T-helper 1 cell treated with Interleukin-12 subunit alpha and Interleukin-12 subunit beta and Interleukin-4 antibody, amounts not matched to agents 30 ng/mL and 1 ng/mL, for 36 hours (primary cell): Measurements from ENCODE around the gene WHAMM. TPM values are rescaled to one million over a fixed set of nuclear protein-coding genes. Genes with fewer than 3 reads are reported as not detected.
"Not testable (repeated sequence)": the region's sequence is repeated elsewhere in the genome, so short reads cannot be mapped to it uniquely, and the experiment has no call there.

ENCODE experiments used
- intact Hi-C: fragments of 100-400 bp; cut with micrococcal nuclease; formaldehyde crosslinking; loops from one replicate; pipeline ENCODE4 v1.15.1; 2024
- total RNA-seq: library from RNA; stranded (reverse); gene quantifications from 2 replicates; pipeline ENCODE4 v1.2.3, GENCODE V29; 2022

Gene WHAMM
- total RNA-seq, 1 donor from 2014 or later: 13.4 TPM

GRCh38 chr15:82803793-82804574 lies 5.4 kb upstream of the WHAMM start:
- intact Hi-C loops: no loop called here

GRCh38 chr15:82804575-82804949 lies 4.9 kb upstream of the WHAMM start:
- intact Hi-C loops: no loop called here

GRCh38 chr15:82805994-82806406 lies 3.4 kb upstream of the WHAMM start, which contains the start of gene FSD2:
Gene FSD2, minus strand, starts transcription at chr15:82806069. Its CDS starts 18,679 bp downstream, at chr15:82787390.
- intact Hi-C loops: no loop called here

DNA sequence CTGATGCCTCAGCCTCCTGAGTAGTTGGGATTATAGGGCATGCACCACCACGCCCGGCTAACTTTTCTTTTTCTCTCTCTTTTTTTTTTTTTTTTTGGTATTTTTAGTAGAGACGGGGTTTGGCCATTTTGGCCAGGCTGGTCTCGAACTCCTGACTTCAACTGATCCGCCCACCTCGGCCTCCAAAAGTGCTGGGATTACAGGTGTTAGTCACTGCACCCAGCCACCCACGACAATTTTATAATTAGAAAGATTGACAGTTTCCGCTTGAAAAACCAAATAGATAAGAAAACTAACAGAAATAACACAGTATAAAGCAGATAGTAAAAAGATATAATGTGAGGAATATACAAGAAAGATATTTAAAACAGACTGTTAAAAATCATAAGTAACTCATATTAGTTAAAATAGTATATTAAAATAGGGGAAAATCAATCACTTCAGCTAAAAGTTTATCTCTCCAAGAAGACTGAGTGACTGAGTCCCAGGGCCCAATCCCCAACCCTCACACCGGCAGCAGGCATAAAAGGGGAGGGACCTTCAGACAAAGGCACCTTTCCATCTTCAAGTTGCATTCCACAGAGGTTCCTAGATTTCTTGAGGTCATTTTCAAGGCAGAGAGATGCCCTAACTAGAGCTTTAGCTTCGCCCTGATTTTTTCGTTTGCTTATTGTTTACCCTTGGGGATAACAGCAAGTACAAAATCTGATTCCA lies 1.4 kb upstream of the WHAMM start:
- intact Hi-C loops: loop anchor here (2.0 kb wide), 2 partner anchors 127 to 399 kb away; partner anchors contain the start of gene HDGFL3

GRCh38 chr15:82808634-82809041 lies 790 bp upstream of the WHAMM start:
- intact Hi-C loops: loop anchor here (1.0 to 2.0 kb wide), 5 partner anchors 58 to 398 kb away; partner anchors contain the start of genes AP3B2, HDGFL3 and RAMAC

DNA sequence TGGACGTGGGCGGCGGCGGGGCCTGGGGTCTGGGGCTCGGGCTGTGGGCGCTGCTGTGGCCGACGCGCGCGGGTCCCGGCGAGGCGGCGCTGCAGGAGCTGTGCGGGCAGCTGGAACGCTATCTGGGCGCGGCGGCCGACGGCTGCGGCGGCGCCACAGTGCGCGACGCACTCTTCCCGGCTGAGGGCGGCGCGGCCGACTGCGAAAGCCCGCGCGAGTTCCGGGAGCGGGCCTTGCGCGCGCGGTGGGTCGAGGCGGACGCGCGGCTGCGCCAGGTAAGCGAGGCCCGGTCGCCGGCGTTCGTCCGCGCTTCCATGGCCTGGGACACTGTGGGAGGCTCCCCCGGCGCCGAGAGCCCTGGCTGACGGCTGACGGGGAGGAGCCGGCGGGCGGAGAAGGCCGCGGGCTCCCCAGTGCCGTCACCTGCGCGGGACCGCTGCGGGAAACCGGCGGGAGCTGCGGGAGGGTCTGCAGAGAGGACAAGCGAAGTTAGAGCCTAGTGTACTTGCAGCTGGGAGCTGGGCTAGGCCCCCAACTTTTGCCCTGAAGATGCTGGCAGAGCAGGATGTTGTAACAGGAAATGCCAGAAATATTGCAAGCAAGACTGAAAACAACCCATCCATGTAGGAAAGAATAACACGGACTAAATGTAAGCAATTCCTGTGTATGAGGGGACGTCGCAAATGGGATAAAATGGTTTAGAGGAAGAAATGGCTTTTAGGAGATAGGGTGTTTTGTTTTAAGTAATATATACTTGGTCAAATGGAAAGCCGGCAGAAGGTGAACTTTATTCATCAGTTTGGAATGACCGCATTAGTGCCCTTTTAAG lies 847 bp downstream of the WHAMM start:
- intact Hi-C loops: loop anchor here (2.0 to 5.0 kb wide), 3 partner anchors 257 to 1117 kb away; partner anchors contain the start of genes BTBD1, EFL1 and SAXO2

- intact Hi-C loops: loop anchor here (1.0 to 5.0 kb wide), 7 partner anchors 21 to 1116 kb away; partner anchors contain the start of genes BTBD1, EFL1, RPS17 and SAXO2
These were observed 1.5 kb downstream of the WHAMM start for GRCh38 chr15:82810890-82811426.

DNA sequence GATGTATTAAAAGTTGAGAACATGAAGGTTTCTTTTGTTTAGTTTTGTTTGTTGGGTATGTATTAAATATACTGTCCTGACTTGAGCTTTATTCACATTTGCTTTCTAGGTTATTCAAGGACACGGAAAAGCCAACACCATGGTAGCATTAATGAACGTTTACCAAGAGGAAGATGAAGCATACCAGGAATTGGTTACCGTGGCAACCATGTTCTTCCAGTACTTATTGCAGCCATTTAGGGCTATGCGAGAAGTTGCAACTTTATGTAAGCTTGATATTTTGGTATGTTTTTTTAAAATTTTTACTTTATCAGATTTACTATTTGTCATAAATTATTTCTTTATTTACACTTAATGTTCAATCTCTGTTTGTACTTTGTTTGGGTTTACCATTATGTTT lies 3.6 kb downstream of the WHAMM start:
- intact Hi-C loops: loop anchor here (5.0 kb wide), 1 partner anchor 1114 kb away; no protein-coding TSS in a partner anchor

DNA sequence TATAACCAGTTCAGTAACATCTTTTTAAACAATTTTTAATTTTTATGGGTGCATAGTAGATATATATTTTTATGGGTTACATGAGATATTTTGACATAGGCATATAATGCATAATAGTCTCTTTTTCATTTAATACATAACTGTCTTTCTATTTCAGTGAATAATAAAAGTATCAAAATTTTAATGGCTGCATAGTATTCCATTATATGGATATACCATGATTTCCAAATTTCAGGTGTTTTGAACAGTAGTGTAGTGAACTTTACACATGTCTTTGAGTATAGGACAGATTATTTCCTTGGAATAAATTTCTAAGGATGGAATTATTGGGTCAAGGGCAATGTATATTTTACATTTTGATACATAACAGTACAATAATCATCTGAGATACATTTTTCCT lies 10.7 kb downstream of the WHAMM start:
- intact Hi-C loops: no loop called here

DNA sequence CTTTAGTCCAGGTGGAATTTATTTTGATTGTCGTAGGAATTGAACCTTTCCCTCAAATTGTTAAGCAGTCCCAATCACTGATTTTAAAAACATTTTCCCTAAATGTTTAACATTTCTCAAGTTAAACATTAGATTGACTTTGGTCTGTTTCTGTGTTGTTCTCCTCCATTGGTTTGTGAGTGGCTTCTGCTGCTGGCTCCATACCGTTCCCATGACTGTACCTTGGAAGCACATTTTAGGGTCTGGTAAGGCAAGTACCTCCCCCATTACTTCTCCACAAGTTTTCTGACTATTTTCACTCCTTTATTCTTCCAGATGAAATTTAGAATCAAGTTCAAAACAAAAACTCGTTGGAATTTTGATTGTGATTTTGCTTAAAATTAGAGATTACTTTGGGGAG lies 12.0 kb downstream of the WHAMM start:
- intact Hi-C loops: not testable (repeated sequence)

DNA sequence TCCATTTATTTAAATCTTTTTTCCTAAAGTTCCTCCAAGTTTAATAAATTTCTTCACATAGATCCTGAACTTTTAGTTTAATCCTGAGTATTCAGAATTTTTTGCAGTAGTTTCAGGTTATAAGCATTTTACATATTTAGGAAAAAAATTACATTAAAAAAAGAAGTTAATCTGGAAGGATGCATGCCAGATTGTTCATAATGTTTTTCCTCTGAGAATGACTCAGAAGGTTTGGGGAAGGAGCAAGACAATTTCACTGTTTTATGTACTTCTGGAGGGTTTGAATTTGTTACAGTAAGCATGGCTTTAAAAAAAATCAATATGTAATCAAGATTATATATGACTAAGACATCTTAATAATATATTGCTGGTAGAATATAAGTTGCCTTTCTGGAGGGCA lies 12.4 kb downstream of the WHAMM start:
- intact Hi-C loops: not testable (repeated sequence)

DNA sequence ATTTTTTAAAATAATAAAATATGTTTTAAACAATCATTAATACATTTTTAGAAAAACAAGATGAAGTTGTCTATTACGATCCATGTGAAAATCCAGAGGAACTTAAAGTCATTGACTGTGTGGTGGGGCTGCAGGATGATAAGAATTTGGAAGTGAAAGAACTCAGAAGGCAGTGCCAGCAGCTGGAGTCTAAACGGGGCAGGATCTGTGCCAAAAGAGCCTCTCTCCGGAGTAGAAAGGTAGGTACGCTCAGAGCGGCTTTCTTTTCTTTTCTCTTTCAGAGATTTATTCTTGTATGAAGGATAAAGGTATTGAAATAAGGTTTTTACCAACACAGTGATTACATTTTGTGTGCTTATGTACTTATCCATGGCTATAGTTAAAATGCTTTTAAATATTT lies 13.6 kb downstream of the WHAMM start:
- intact Hi-C loops: no loop called here

DNA sequence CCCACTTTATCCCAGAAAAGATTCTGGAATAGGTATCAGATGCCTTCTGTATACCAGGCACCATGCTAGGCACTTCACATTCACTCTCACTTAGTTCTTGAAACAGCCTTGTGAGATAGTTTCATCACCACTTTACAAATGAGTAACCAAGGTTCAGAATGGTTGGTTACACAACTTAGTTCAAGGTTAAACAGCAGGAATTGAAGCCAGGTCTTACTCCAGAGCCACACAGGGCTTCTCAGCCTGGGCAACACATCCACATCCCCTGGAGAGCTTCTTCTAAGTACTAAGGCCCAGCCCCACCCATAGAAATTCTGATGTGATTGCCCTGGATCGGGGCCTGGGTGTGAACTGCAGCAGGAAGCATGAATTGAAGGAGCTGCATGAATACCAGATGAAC lies 18.6 kb downstream of the WHAMM start:
- intact Hi-C loops: no loop called here

DNA sequence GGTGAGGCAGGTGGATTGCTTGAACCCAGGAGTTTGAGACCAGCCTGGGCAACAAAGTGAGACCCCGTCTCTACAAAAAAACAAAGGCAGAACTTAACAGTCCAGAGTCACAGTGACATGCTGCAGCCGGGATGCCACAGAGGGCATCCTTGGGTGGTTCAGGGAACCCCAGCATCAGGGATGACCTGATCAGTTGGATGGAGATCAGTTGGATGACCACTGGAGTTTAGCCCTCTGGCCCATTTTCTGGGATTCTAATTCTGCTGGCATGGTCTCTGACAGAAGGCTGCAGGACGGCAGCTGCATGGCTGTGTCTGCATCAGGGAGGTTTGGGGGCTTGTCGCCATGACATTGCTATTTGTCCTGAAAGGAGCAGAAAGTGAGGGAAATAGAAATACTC lies 19.8 kb downstream of the WHAMM start:
- intact Hi-C loops: no loop called here

DNA sequence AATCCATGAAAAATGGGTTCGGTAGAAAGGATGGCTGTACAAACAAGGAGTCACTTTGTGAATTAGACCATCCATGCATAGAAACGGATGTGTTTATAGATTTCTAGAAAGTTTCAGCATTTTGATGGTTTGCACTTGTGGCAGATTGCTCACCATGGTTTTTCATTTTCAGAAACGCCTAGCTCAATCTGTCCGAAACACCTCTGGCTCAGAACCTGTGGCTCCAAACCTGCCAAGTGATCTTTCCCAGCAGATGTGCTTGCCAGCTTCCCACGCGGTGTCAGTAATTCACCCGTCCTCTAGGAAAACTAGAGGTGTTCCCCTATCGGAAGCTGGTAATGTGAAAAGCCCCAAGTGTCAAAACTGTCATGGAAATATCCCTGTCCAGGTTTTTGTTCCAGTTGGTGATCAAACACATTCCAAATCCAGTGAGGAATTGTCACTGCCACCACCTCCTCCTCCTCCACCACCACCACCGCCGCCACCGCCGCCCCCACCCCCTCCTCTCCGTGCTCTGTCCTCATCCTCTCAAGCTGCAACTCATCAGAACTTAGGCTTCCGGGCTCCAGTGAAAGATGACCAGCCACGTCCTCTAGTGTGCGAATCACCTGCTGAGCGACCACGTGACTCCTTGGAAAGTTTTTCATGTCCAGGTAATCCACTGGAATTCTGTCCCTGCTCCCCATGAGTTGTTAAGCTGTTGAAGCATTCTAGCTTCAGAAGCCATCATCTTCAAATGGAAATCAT lies 21.2 kb downstream of the WHAMM start:
- intact Hi-C loops: no loop called here

GRCh38 chr15:82831894-82832600 lies 22.6 kb downstream of the WHAMM start:
- intact Hi-C loops: loop anchor here (1.0 kb wide), 4 partner anchors 21 to 168 kb away; partner anchors contain the start of gene RAMAC

DNA sequence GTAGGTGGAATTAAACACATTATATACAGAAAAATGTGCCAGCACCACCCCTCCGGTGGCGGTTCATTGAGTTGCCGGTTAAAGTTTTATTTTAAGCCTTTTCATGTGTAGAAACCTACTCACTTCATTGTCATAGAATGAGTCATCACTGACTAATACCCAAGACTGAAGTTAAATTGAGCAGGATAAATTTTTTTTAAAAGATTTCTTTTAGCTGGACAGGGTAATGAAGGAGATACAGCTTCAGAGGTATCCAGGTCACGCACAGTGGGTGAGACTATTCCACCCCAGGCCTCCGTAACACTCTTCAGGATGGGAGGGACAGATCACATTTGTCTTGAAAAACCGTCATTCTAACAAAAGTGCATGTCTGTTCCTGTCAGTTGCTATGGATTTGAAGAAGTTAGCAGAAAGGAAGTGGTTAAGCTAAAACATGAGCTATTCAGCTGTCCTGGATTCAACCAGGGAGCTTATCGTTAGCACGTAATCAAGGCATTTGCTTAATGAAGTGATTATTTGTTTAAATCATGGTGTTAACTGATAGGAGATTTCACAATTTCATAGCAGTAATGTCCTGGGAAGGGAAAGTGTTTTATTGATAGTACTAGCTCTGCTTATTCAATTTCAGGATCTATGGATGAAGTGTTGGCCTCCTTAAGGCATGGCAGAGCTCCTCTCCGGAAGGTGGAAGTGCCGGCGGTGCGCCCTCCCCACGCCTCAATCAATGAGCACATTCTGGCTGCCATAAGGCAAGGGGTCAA lies 23.4 kb downstream of the WHAMM start:
- intact Hi-C loops: loop anchor here (1.0 kb wide), 4 partner anchors 21 to 168 kb away; partner anchors contain the start of gene RAMAC

GRCh38 chr15:82833362-82833682 lies 23.9 kb downstream of the WHAMM start:
- intact Hi-C loops: no loop called here

GRCh38 chr15:82835391-82835917 lies 26.0 kb downstream of the WHAMM start:
- intact Hi-C loops: no loop called here
